HL-60 (cell line): ENCODE measurements around the gene ISLR2.
A peak's percentile ranks its signal among the peaks of the same experiment; 100 is the strongest.

Experiments
- GABPA ChIP-seq: IDR thresholded peaks from 2 replicates; pipeline ENCODE4 v1.6.1; 2012; ENCODE audit warnings: low read depth
- POLR2AphosphoS5 ChIP-seq: IDR thresholded peaks from 2 replicates; pipeline ENCODE4 v1.6.1; 2012; ENCODE audit warnings: low read depth
- SPI1 ChIP-seq: IDR thresholded peaks from 2 replicates; pipeline ENCODE4 v1.6.1; 2012; ENCODE audit warnings: low read depth, mild to moderate bottlenecking, borderline replicate concordance
- TF ChIP-seq, protein P1 (sequence below): IDR thresholded peaks from one replicate; pipeline ENCODE4 v1.5.1; 2011; ENCODE audit warnings: low read length, control low read depth, inconsistent platforms; ENCODE audit not compliant: insufficient read depth
- TF ChIP-seq, protein P2 (sequence below): IDR thresholded peaks from 2 replicates; pipeline ENCODE4 v1.6.1; 2012; ENCODE audit warnings: low read depth; ENCODE audit not compliant: insufficient replicate concordance

DNA sequence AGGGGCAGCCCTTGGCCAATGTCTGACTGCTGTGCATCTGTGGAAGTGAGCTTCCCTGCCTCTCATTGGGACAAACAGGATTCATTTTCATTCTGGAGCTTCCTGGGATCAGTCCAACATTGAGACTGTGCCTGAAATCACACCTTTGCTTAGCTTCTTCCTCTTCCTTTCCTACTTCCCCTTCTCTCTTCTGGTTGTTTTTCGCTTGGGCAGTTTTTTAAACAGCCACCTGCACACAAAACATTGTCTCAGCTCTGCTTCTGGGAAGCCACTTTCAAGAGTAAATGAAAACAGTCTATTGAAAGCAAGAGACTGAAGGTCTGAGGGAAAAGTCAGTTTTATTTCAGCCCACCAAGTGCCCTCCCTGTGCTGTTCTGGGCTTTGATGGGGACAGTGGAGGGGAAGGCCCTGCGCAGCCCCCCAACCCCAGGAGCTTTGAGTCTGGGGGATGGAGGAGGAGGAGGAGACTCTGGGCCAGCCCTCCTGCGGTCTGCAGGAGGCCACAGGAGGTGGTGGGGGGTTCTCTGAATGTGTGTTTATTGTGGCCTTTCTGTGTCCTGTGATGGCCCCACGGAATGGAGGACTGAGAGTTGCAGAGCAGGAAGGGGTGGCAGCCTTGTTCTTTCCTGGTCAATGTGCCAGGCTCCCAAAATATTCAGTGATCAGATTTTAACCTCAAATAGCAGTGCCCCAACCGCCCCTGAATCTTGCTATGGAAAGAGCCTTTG lies 7.8 kb upstream of the ISLR2 start:
- TF ChIP-seq, protein P1, sequence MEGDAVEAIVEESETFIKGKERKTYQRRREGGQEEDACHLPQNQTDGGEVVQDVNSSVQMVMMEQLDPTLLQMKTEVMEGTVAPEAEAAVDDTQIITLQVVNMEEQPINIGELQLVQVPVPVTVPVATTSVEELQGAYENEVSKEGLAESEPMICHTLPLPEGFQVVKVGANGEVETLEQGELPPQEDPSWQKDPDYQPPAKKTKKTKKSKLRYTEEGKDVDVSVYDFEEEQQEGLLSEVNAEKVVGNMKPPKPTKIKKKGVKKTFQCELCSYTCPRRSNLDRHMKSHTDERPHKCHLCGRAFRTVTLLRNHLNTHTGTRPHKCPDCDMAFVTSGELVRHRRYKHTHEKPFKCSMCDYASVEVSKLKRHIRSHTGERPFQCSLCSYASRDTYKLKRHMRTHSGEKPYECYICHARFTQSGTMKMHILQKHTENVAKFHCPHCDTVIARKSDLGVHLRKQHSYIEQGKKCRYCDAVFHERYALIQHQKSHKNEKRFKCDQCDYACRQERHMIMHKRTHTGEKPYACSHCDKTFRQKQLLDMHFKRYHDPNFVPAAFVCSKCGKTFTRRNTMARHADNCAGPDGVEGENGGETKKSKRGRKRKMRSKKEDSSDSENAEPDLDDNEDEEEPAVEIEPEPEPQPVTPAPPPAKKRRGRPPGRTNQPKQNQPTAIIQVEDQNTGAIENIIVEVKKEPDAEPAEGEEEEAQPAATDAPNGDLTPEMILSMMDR, result no peak
- TF ChIP-seq, protein P2, sequence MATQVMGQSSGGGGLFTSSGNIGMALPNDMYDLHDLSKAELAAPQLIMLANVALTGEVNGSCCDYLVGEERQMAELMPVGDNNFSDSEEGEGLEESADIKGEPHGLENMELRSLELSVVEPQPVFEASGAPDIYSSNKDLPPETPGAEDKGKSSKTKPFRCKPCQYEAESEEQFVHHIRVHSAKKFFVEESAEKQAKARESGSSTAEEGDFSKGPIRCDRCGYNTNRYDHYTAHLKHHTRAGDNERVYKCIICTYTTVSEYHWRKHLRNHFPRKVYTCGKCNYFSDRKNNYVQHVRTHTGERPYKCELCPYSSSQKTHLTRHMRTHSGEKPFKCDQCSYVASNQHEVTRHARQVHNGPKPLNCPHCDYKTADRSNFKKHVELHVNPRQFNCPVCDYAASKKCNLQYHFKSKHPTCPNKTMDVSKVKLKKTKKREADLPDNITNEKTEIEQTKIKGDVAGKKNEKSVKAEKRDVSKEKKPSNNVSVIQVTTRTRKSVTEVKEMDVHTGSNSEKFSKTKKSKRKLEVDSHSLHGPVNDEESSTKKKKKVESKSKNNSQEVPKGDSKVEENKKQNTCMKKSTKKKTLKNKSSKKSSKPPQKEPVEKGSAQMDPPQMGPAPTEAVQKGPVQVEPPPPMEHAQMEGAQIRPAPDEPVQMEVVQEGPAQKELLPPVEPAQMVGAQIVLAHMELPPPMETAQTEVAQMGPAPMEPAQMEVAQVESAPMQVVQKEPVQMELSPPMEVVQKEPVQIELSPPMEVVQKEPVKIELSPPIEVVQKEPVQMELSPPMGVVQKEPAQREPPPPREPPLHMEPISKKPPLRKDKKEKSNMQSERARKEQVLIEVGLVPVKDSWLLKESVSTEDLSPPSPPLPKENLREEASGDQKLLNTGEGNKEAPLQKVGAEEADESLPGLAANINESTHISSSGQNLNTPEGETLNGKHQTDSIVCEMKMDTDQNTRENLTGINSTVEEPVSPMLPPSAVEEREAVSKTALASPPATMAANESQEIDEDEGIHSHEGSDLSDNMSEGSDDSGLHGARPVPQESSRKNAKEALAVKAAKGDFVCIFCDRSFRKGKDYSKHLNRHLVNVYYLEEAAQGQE, result no peak
- TF ChIP-seq POLR2AphosphoS5 (no peak), GABPA (no peak), SPI1 (peak; percentile 27; the same call in 1 of the 2 replicates)
